ENCODE measurements around the gene LRP1B.

GRCh38 chr2:140539242-140539875 lies 1591.5 kb downstream of the LRP1B start:
- TF ChIP-seq ZNF274 (IDR thresholded peaks at IDR 0.05; ENCODE audit: low read depth, low read length), result no peak
- TF ChIP-seq YY1 (IDR thresholded peaks at IDR 0.05; ENCODE audit: insufficient read depth, insufficient read length), result no peak

Measured in NT2/D1 (cell line).